H9 (cell line): ENCODE measurements around the gene CFAP157. TPM values are rescaled to one million over a fixed set of nuclear protein-coding genes. Genes with fewer than 3 reads are reported as not detected.

ENCODE experiments used
- DNase-seq: peaks from one replicate; pipeline ENCODE4 v3.0.0-alpha.2; 2017
- H2AFZ ChIP-seq: one replicate; pipeline ENCODE4 v1.6.1; 2013; ENCODE audit warnings: mild to moderate bottlenecking, low read length, control low read depth, moderate library complexity
- H2AK5ac ChIP-seq: 2 replicates; pipeline ENCODE4 v1.6.1; 2013; ENCODE audit warnings: low read length, control low read depth, mixed read lengths; ENCODE audit not compliant: insufficient read length
- H2BK120ac ChIP-seq: one replicate; pipeline ENCODE4 v1.6.1; 2013; ENCODE audit warnings: low read depth, mild to moderate bottlenecking, low read length, control low read depth, inconsistent platforms; ENCODE audit not compliant: poor library complexity, severe bottlenecking
- H2BK12ac ChIP-seq: 2 replicates; pipeline ENCODE4 v1.6.1; 2013; ENCODE audit warnings: low read length, control low read depth, mixed read lengths, low read depth; ENCODE audit not compliant: insufficient read length
- H2BK15ac ChIP-seq: 2 replicates; pipeline ENCODE4 v1.6.1; 2013; ENCODE audit warnings: low read depth, low read length, control low read depth
- H2BK20ac ChIP-seq: one replicate; pipeline ENCODE4 v1.6.1; 2013; ENCODE audit warnings: low read depth, mild to moderate bottlenecking, low read length, control low read depth, inconsistent platforms; ENCODE audit not compliant: poor library complexity, severe bottlenecking
- H2BK5ac ChIP-seq: 2 replicates; pipeline ENCODE4 v1.6.1; 2013; ENCODE audit warnings: low read length, control low read depth, mixed read lengths; ENCODE audit not compliant: insufficient read length
- H3K14ac ChIP-seq: 2 replicates; pipeline ENCODE4 v1.6.1; 2013; ENCODE audit warnings: low read length, control low read depth; ENCODE audit not compliant: insufficient read depth
- H3K18ac ChIP-seq: 2 replicates; pipeline ENCODE4 v1.6.1; 2013; ENCODE audit warnings: low read depth, mild to moderate bottlenecking, mixed read lengths, low read length, control low read depth; ENCODE audit not compliant: insufficient read length
- H3K23ac ChIP-seq: 2 replicates; pipeline ENCODE4 v1.6.1; 2013; ENCODE audit warnings: low read length, control low read depth, mixed read lengths, low read depth; ENCODE audit not compliant: insufficient read length
- H3K23me2 ChIP-seq: 2 replicates; pipeline ENCODE4 v1.6.1; 2013; ENCODE audit warnings: low read depth, mild to moderate bottlenecking, mixed read lengths, low read length, control low read depth; ENCODE audit not compliant: insufficient read length, poor library complexity, severe bottlenecking
- H3K27ac ChIP-seq: 2 replicates; pipeline ENCODE4 v1.5.1; 2013; ENCODE audit warnings: low read length, control low read depth, mixed read lengths, low read depth; ENCODE audit not compliant: insufficient read length
- H3K27me3 ChIP-seq: 2 replicates; pipeline ENCODE4 v1.6.1; 2013; ENCODE audit warnings: low read length, control low read depth, inconsistent platforms; ENCODE audit not compliant: insufficient read depth
- H3K4ac ChIP-seq: 2 replicates; pipeline ENCODE4 v1.6.1; 2013; ENCODE audit warnings: low read depth, mild to moderate bottlenecking, control low read depth, inconsistent platforms, low read length, moderate library complexity
- H3K4me1 ChIP-seq: 2 replicates; pipeline ENCODE4 v1.6.1; 2013; ENCODE audit warnings: low read length, control low read depth, inconsistent platforms; ENCODE audit not compliant: insufficient read depth
- H3K4me2 ChIP-seq: 2 replicates; pipeline ENCODE4 v1.6.1; 2013; ENCODE audit warnings: low read length, control low read depth, mixed read lengths; ENCODE audit not compliant: insufficient read length, insufficient read depth
- H3K56ac ChIP-seq: 2 replicates; pipeline ENCODE4 v1.6.1; 2013; ENCODE audit warnings: low read depth, mild to moderate bottlenecking, mixed read lengths, low read length, control low read depth; ENCODE audit not compliant: insufficient read length
- H3K79me1 ChIP-seq: 2 replicates; pipeline ENCODE4 v1.6.1; 2013; ENCODE audit warnings: low read depth, mild to moderate bottlenecking, moderate library complexity, low read length, control low read depth, inconsistent platforms; ENCODE audit not compliant: insufficient read depth, poor library complexity, severe bottlenecking
- H3K79me2 ChIP-seq: 2 replicates; pipeline ENCODE4 v1.6.1; 2013; ENCODE audit warnings: low read length, control low read depth, inconsistent platforms; ENCODE audit not compliant: insufficient read depth
- H3K9ac ChIP-seq: 2 replicates; pipeline ENCODE4 v1.6.1; 2013; ENCODE audit warnings: low read length, control low read depth, mixed read lengths; ENCODE audit not compliant: insufficient read length; ENCODE audit errors: extremely low read depth
- H3K9me3 ChIP-seq: one replicate; pipeline ENCODE4 v1.6.1; 2013; ENCODE audit warnings: low read depth, low read length, inconsistent platforms; ENCODE audit not compliant: control insufficient read depth
- H3T11ph ChIP-seq: one replicate; pipeline ENCODE4 v1.6.1; 2013; ENCODE audit warnings: mild to moderate bottlenecking, low read length, control low read depth, inconsistent platforms
- H4K20me1 ChIP-seq: one replicate; pipeline ENCODE4 v1.6.1; 2013; ENCODE audit not compliant: control insufficient read depth, insufficient read length, insufficient read depth
- H4K5ac ChIP-seq: 2 replicates; pipeline ENCODE4 v1.6.1; 2013; ENCODE audit warnings: low read depth, mild to moderate bottlenecking, mixed read lengths, low read length, control low read depth; ENCODE audit not compliant: insufficient read length
- H4K8ac ChIP-seq: replicated peaks from 2 replicates; pipeline ENCODE4 v1.6.1; 2013; ENCODE audit warnings: low read length, control low read depth, mixed read lengths, low read depth; ENCODE audit not compliant: insufficient read length
- H4K91ac ChIP-seq: 2 replicates; pipeline ENCODE4 v1.6.1; 2013; ENCODE audit warnings: low read depth, mild to moderate bottlenecking, moderate library complexity, mixed read lengths, low read length, control low read depth; ENCODE audit not compliant: insufficient read length
- H3K27ac Mint-ChIP-seq, 3 experiments: 2 replicates in 2 of 3; 3 replicates in 1 of 3; pipeline ENCODE4 v1.8.0; 2020 to 2021; ENCODE audit warnings: mixed read lengths in 3 of 3, mild to moderate bottlenecking in 1 of 3, moderate library complexity in 1 of 3
- H3K27me3 Mint-ChIP-seq: 2 replicates; pipeline ENCODE4 v1.8.0; 2021; ENCODE audit warnings: low read depth, mild to moderate bottlenecking, moderate library complexity, mixed read lengths
- H3K36me3 Mint-ChIP-seq, 3 experiments: 2 replicates in 2 of 3; 3 replicates in 1 of 3; pipeline ENCODE4 v1.8.0; 2020 to 2021; ENCODE audit warnings: low read depth in 3 of 3, mixed read lengths in 3 of 3; ENCODE audit not compliant: insufficient read depth in 1 of 3
- H3K4me1 Mint-ChIP-seq, 2 experiments: 2 replicates each; pipeline ENCODE4 v1.8.0; 2020; ENCODE audit warnings: mixed read lengths in 2 of 2
- H3K4me3 Mint-ChIP-seq, 2 experiments: 2 replicates in 1 of 2; 3 replicates in 1 of 2; pipeline ENCODE4 v1.8.0; 2020 to 2021; ENCODE audit warnings: mild to moderate bottlenecking in 2 of 2, mixed read lengths in 2 of 2, moderate library complexity in 1 of 2
- H3K9me3 Mint-ChIP-seq, 2 experiments: 2 replicates in 1 of 2; 3 replicates in 1 of 2; pipeline ENCODE4 v1.8.0; 2020; ENCODE audit warnings: mild to moderate bottlenecking in 2 of 2, mixed read lengths in 2 of 2, moderate library complexity in 1 of 2
- CTCF ChIP-seq: fragments of 200-600 bp; sonication (generic); conservative IDR thresholded peaks from 3 replicates; pipeline ENCODE4 v1.8.0; 2021; ENCODE audit warnings: antibody characterized with exemption, mild to moderate bottlenecking
- WGBS: extraction: QIAGEN DNeasy Blood & Tissue Kit; methylation state at CpG from one replicate; pipeline ENCODE4 v1.1.7; 2013; ENCODE audit warnings: missing lambda C conversion rate, low lambda C conversion rate, mixed read lengths; ENCODE audit not compliant: insufficient read length; ENCODE audit errors: extremely low coverage; 5-methylcytosine and 5-hydroxymethylcytosine counted together
- total RNA-seq: library from RNA; stranded (reverse); gene quantifications from 2 replicates; pipeline ENCODE4 v1.2.1, GENCODE V29; 2021

Gene CFAP157
- total RNA-seq, 1 experiment from 2014 or later, result 0.22 TPM

GRCh38 chr9:127723444-127723843, 16.7 kb downstream of the CFAP157 start:
- no peak overlapping the region for H2BK5ac ChIP-seq
- no peak overlapping the region for H2AK5ac ChIP-seq
- H3K23ac ChIP-seq, result no peak overlapping the region
- no peak overlapping the region for H3K18ac ChIP-seq
- H2AFZ ChIP-seq, result no peak overlapping the region
- peaks cover 0 to 12% of the 10 kb centered on the region in 2 experiments; a peak in 3 of 4 replicates for H3K4me1 Mint-ChIP-seq
- H3K4me2 ChIP-seq, result no peak overlapping the region
- H4K20me1 ChIP-seq, result no peaks in the 10 kb centered on the region
- no peak for DNase-seq
- H4K91ac ChIP-seq, result no peak overlapping the region
- no peak overlapping the region for H3T11ph ChIP-seq
- no peaks in the 10 kb centered on the region for H3K27me3 Mint-ChIP-seq
- no peak overlapping the region for H4K8ac ChIP-seq
- no peak overlapping the region for H3K27ac Mint-ChIP-seq
- no peaks in the 10 kb centered on the region for H3K27me3 ChIP-seq
- no peaks in the 10 kb centered on the region; a peak in 1 of 5 replicates for H3K9me3 Mint-ChIP-seq
- no peak overlapping the region for H2BK120ac ChIP-seq
- no peaks in the 10 kb centered on the region for H3K79me1 ChIP-seq
- H3K4ac ChIP-seq, result no peak overlapping the region
- no peaks in the 10 kb centered on the region for H3K23me2 ChIP-seq
- H2BK20ac ChIP-seq, result no peak overlapping the region
- no peak overlapping the region for H4K5ac ChIP-seq
- H2BK15ac ChIP-seq, result no peak overlapping the region
- no peak overlapping the region for H3K9ac ChIP-seq
- H3K56ac ChIP-seq, result no peak overlapping the region
- no peak overlapping the region for H2BK12ac ChIP-seq
- no CpG with 5 or more reads among the region's 5 CpGs for WGBS
- no peaks in the 10 kb centered on the region for H3K9me3 ChIP-seq
- no peaks in the 10 kb centered on the region for H3K36me3 Mint-ChIP-seq
- H3K79me2 ChIP-seq, result no peaks in the 10 kb centered on the region
- no peak for TF ChIP-seq CTCF
- H3K27ac ChIP-seq, result no peak overlapping the region
- H3K4me1 ChIP-seq, result no peaks in the 10 kb centered on the region; the same call in 1 of the 2 replicates
- no peak overlapping the region for H3K4me3 Mint-ChIP-seq
- no peak overlapping the region for H3K14ac ChIP-seq
